Upper lobe of left lung (tissue), 4 donors: ENCODE data around the gene CLDN11.

Experiments used
- POLR2A ChIP-seq, 4 donors: fragments of 450-650 bp; IDR thresholded peaks; one replicate each; pipeline ENCODE4 v1.5.1; 2016 to 2017; ENCODE audit warnings: antibody characterized with exemption in 4 of 4, mild to moderate bottlenecking in 2 of 4
- POLR2AphosphoS5 ChIP-seq, 2 donors: sonication (generic); formaldehyde crosslinking; IDR thresholded peaks; one replicate each; pipeline ENCODE4 v1.5.1; 2017; ENCODE audit warnings: antibody characterized with exemption in 2 of 2
- TF ChIP-seq, protein P1 (sequence below), 6 experiments: fragments of 450-650 bp in 4 of 6; fragments of 200-600 bp in 2 of 6; sonication (generic) in 2 of 6; IDR thresholded peaks; one replicate each; pipeline ENCODE4 v1.5.1; 2016 to 2019; ENCODE audit warnings: antibody characterized with exemption in 6 of 6

- TF ChIP-seq, protein P1, sequence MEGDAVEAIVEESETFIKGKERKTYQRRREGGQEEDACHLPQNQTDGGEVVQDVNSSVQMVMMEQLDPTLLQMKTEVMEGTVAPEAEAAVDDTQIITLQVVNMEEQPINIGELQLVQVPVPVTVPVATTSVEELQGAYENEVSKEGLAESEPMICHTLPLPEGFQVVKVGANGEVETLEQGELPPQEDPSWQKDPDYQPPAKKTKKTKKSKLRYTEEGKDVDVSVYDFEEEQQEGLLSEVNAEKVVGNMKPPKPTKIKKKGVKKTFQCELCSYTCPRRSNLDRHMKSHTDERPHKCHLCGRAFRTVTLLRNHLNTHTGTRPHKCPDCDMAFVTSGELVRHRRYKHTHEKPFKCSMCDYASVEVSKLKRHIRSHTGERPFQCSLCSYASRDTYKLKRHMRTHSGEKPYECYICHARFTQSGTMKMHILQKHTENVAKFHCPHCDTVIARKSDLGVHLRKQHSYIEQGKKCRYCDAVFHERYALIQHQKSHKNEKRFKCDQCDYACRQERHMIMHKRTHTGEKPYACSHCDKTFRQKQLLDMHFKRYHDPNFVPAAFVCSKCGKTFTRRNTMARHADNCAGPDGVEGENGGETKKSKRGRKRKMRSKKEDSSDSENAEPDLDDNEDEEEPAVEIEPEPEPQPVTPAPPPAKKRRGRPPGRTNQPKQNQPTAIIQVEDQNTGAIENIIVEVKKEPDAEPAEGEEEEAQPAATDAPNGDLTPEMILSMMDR (IDR thresholded peaks at IDR 0.05) = no peak
- no peak for TF ChIP-seq POLR2AphosphoS5 (IDR thresholded peaks at IDR 0.05)
- TF ChIP-seq POLR2A (IDR thresholded peaks at IDR 0.05) = no peak
Observed at GRCh38 chr3:170465955-170466354, 47.3 kb downstream of the CLDN11 start.
